Stimulated activated CD8-positive, alpha-beta memory T cell treated with anti-CD3 and anti-CD28 coated beads, Interleukin-7, amount 100 ng/mL, for 48 hours (primary cell): ENCODE results near the gene NFKBIE.

Source experiments
- DNase-seq, 2 donors: peaks; one replicate each; pipeline ENCODE4 v3.0.0-alpha.2; 2020; ENCODE audit warnings: low read depth in 1 of 2; ENCODE audit errors: extremely low read depth in 1 of 2

The NFKBIE gene

DNA sequence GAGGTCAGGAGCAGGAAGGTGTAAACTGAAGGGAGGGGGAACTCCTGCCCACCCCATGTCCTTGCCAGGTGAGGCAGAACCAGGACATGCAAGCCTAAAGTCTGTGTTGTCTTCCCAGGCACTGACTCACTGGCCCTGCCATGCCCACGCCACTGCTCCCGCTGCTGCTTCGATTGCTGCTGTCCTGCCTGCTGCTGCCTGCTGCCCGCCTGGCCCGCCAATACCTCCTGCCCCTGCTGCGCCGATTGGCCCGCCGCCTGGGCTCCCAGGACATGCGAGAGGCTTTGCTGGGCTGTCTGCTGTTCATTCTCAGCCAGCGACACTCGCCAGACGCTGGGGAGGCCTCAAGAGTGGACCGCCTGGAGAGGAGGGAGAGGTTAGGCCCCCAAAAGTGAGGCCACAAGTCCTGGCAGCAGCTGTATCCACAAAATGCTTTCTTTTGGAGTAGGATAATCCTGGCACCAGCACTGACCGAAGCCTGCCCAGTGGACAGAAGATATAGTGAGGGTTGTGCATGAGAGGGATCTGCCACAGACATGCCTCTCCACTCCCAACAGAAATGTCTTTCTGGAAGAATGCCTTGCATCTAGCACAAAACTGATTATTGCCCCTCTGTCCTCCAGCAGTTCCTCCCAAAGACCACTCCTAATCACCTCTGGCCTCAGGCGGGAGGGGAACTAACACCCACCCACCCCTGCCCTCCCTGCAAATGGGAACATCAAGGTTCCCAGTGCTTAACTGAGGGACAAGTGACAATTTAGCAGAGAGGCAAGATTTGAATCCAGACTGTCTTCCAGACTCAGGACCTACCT, 47.8 kb downstream of the NFKBIE start:
- DNase-seq: no peak

DNA sequence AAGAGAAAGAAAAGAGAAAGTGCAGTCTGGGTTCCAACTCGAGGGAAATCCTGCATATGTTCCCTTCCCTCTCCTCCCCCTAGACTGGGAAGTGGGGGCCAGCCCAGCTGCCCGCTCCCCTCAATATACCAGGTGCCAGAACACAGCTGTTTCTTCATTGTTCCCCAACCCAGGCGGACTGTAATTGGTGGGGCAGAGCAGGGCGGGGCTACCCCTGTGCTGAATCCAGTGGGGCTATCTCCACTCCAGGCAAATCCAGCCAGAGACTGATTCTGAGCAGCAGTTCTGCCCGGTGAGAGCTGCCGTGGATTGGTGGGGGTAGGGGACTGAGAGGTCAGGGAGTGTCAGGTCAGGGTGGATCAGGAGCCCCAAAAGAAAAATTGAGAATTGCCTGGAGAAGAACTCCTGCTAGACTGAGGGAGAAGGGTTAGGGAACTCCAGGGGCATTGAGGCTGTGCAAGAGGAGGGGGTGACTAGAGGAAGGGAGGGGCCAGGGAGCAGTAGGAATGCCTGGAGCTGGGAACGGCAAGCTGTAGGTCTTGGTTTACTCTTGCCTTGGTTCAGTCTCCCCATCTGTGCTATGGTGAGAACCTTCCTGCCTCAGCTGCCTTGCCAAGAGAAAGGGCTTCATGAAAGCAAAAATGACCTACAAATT, 48.5 kb downstream of the NFKBIE start, which contains the start of gene MYMX:
TSS of gene MYMX (plus strand) at position 250 of the 655 bp plus-strand sequence. CDS start 546 bp downstream, outside the sequence.
- no peak for DNase-seq

DNA sequence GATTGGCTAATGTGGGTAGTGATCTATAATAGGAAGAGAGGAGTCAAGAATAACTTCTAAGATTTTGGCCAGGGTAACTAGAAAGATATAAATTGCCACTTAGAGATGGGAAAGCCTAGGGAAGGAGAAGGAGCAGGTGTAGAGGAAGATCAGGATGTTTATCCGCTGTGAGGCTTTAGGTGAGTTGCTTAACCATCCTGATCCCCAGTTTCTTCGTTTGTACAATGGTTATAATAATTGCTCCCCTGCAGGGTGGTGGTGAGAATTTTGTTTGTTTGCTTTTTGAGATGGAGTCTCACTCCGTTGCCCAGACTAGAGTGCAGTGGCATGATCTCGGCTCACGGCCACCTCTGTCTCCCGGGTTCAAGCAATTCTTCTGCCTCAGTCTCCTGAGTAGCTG, 51.0 kb downstream of the NFKBIE start:
- no peak for DNase-seq

- no peak for DNase-seq
Observed at GRCh38 chr6:44211284-44211683, 54.1 kb downstream of the NFKBIE start.
